CD14-positive monocyte (primary cell): ENCODE results near the gene CPNE4. TPM values are rescaled to one million over a fixed set of nuclear protein-coding genes. Genes with fewer than 3 reads are reported as not detected.

Experiments used
- DNase-seq, 3 donors: peaks; one replicate each; pipeline ENCODE4 v3.0.0-alpha.2; 2011 to 2022
- H2AFZ ChIP-seq: 2 replicates; pipeline ENCODE4 v1.6.0; 2012; ENCODE audit warnings: mild to moderate bottlenecking, low read depth, low read length, inconsistent platforms; ENCODE audit not compliant: insufficient read depth, poor library complexity, severe bottlenecking
- H3K27ac ChIP-seq, 2 donors: 1 replicate in 1 of 2; 2 replicates in 1 of 2; pipeline ENCODE4 v1.5.1; 2012 to 2013; ENCODE audit warnings: low read length in 2 of 2, control low read depth in 1 of 2, inconsistent platforms in 1 of 2, low read depth in 1 of 2, mild to moderate bottlenecking in 1 of 2
- H3K27me3 ChIP-seq, 2 donors: one replicate each; pipeline versions ENCODE4 v1.6.0 to v1.6.1; 2011 to 2013; ENCODE audit warnings: low read length in 2 of 2; ENCODE audit not compliant: control insufficient read depth in 2 of 2, insufficient read depth in 2 of 2
- H3K36me3 ChIP-seq, 2 donors: replicated peaks in 1 of 2; 1 replicate in 1 of 2; 2 replicates in 1 of 2; pipeline versions ENCODE4 v1.5.1 to v1.6.1; 2012 to 2013; ENCODE audit warnings: low read length in 2 of 2, control low read depth in 1 of 2, inconsistent platforms in 1 of 2, mild to moderate bottlenecking in 1 of 2; ENCODE audit not compliant: insufficient read depth in 2 of 2, control insufficient read depth in 1 of 2
- H3K4me1 ChIP-seq, 2 donors: 1 replicate in 1 of 2; 2 replicates in 1 of 2; pipeline versions ENCODE4 v1.5.1 to v1.6.1; 2012 to 2013; ENCODE audit warnings: low read length in 2 of 2, control low read depth in 1 of 2, inconsistent platforms in 1 of 2, mild to moderate bottlenecking in 1 of 2, moderate library complexity in 1 of 2; ENCODE audit not compliant: insufficient read depth in 2 of 2, control insufficient read depth in 1 of 2
- H3K4me2 ChIP-seq: replicated peaks from 2 replicates; pipeline ENCODE3; 2012; ENCODE audit warnings: low read length, moderate library complexity, mild to moderate bottlenecking; ENCODE audit not compliant: poor library complexity, severe bottlenecking; ENCODE audit errors: extremely low read depth
- H3K4me3 ChIP-seq, 3 experiments: fragments of 200-600 bp in 1 of 3; sonication (generic) in 1 of 3; replicated peaks in 1 of 3; 1 replicate in 2 of 3; 2 replicates in 1 of 3; pipeline ENCODE4 v1.5.1; 2011 to 2013; ENCODE audit warnings: low read length in 3 of 3, mild to moderate bottlenecking in 3 of 3, control low read depth in 2 of 3, low read depth in 2 of 3, inconsistent platforms in 1 of 3, moderate library complexity in 1 of 3
- H3K79me2 ChIP-seq: 2 replicates; pipeline ENCODE4 v1.6.0; 2012; ENCODE audit warnings: mild to moderate bottlenecking, control low read depth, inconsistent platforms, low read length, moderate library complexity; ENCODE audit not compliant: insufficient read depth
- H3K9ac ChIP-seq: 2 replicates; pipeline ENCODE4 v1.6.0; 2017; ENCODE audit warnings: low read length, mild to moderate bottlenecking; ENCODE audit not compliant: insufficient read depth, poor library complexity, severe bottlenecking
- H3K9me3 ChIP-seq, 2 donors: replicated peaks in 1 of 2; 1 replicate in 1 of 2; 2 replicates in 1 of 2; pipeline versions ENCODE4 v1.5.1 to v1.6.1; 2012 to 2013; ENCODE audit warnings: low read length in 2 of 2, control low read depth in 1 of 2; ENCODE audit not compliant: control insufficient read depth in 1 of 2, insufficient read depth in 1 of 2
- H4K20me1 ChIP-seq: 2 replicates; pipeline ENCODE4 v1.6.0; 2012; ENCODE audit warnings: mild to moderate bottlenecking, low read length, control low read depth, moderate library complexity; ENCODE audit not compliant: insufficient read depth
- H3K27ac Mint-ChIP-seq, 7 donors: one replicate each; pipeline ENCODE4 v1.8.0; 2020; ENCODE audit warnings: mild to moderate bottlenecking in 7 of 7, mixed read lengths in 7 of 7, moderate library complexity in 6 of 7, inconsistent platforms in 2 of 7
- H3K27me3 Mint-ChIP-seq, 3 donors: one replicate each; pipeline ENCODE4 v1.8.0; 2021 to 2022; ENCODE audit warnings: low read depth in 3 of 3, mild to moderate bottlenecking in 3 of 3, mixed read lengths in 3 of 3, moderate library complexity in 3 of 3, inconsistent platforms in 1 of 3
- H3K36me3 Mint-ChIP-seq, 2 donors: one replicate each; pipeline ENCODE4 v1.8.0; 2020; ENCODE audit warnings: mixed read lengths in 2 of 2, inconsistent platforms in 1 of 2, mild to moderate bottlenecking in 1 of 2
- H3K4me1 Mint-ChIP-seq: one replicate; pipeline ENCODE4 v1.8.0; 2020; ENCODE audit warnings: mild to moderate bottlenecking, mixed read lengths
- H3K4me3 Mint-ChIP-seq, 2 donors: one replicate each; pipeline ENCODE4 v1.8.0; 2020; ENCODE audit warnings: mild to moderate bottlenecking in 2 of 2, mixed read lengths in 2 of 2, moderate library complexity in 1 of 2
- H3K9me3 Mint-ChIP-seq, 7 donors: one replicate each; pipeline ENCODE4 v1.8.0; 2020 to 2022; ENCODE audit warnings: mixed read lengths in 7 of 7, mild to moderate bottlenecking in 6 of 7, moderate library complexity in 6 of 7, inconsistent platforms in 2 of 7
- CTCF ChIP-seq: fragments of 200-600 bp; IDR thresholded peaks from one replicate; pipeline ENCODE4 v1.8.0; 2022; ENCODE audit warnings: antibody characterized with exemption, mild to moderate bottlenecking
- WGBS: methylation state at CpG from one replicate; pipeline ENCODE4 v1.1.5; 2013; ENCODE audit warnings: missing lambda C conversion rate; ENCODE audit not compliant: insufficient coverage; 5-methylcytosine and 5-hydroxymethylcytosine counted together
- intact Hi-C, 2 donors: fragments of 100-400 bp; cut with micrococcal nuclease; formaldehyde crosslinking; loops; one replicate each; pipeline versions ENCODE4 v1.15.0 to v1.15.1; 2023
- polyA minus RNA-seq: library from RNA; depleted of rRNA, polyadenylated mRNA; stranded (reverse); fragments of >200 nt; gene quantifications from 2 replicates; pipeline ENCODE4 v1.2.3, GENCODE V29; 2012
- polyA plus RNA-seq, 3 donors: library from polyadenylated mRNA; depleted of rRNA in 1 of 3; unstranded in 2 of 3; stranded (reverse) in 1 of 3; fragments of 300-500 nt in 2 of 3; fragments of >200 nt in 1 of 3; fragmentation: Illumina TruSeq in 2 of 3; gene quantifications; 1 replicate in 2 of 3; 2 replicates in 1 of 3; pipeline ENCODE4 v1.2.3, GENCODE V29; 2012 to 2021
- total RNA-seq, 12 experiments: library from RNA in 1 of 12; stranded (reverse) in 1 of 12; fragments of 120-200 nt in 1 of 12; gene quantifications; one replicate each; pipeline ENCODE4 v1.2.4 and lab custom pipeline; 2013 to 2026; ENCODE audit warnings: mixed read lengths in 6 of 12, inconsistent platforms in 1 of 12

CPNE4 gene
- total RNA-seq (2013) = not detected
- polyA plus RNA-seq = not detected
- polyA minus RNA-seq = not detected in 2 replicates
- 0 to 2.4 (median 0.10) reads per million in 11 experiments for total RNA-seq (lab: John Stamatoyannopoulos, UW)

- intact Hi-C loops = loop anchor here in 1 of 2 donors (10.0 kb wide), 1 partner anchor 1000 kb away; no protein-coding TSS in a partner anchor
- 1% methylated on average over 38 of the region's 49 CpGs for WGBS
- no peak within 1 kb of the TSS for H2AFZ ChIP-seq
These were observed at the start of gene CPNE4 for GRCh38 chr3:132034486-132035464. TSS of gene CPNE4 (minus strand) at chr3:132035014.

More at GRCh38 chr3:132034486-132035464, at the start of gene CPNE4:
- Mint-ChIP-seq H3K36me3 (peaks cover 5% of the 10 kb centered on the region in 2 donors), H3K4me3 (peak within 1 kb of the TSS; percentile 6 to 89), H3K27ac (no peak within 1 kb of the TSS), H3K4me1 (peaks cover 16% of the 10 kb centered on the region), H3K27me3 (peaks cover 43 to 52% (median 46%) of the 10 kb centered on the region in 3 donors), H3K9me3 (peaks cover 2 to 20% (median 10%) of the 10 kb centered on the region in 7 donors)
- H3K27me3 ChIP-seq = peaks cover 44 to 66% of the 10 kb centered on the region in 2 donors
- peak; percentile 24 to 39 (median 33) for DNase-seq
- H3K27ac ChIP-seq = no peak within 1 kb of the TSS
- peaks cover 10 to 18% of the 10 kb centered on the region in 2 donors for H3K4me1 ChIP-seq
- no peak within 1 kb of the TSS for H3K9ac ChIP-seq
- H3K4me2 ChIP-seq = peak within 1 kb of the TSS; percentile 23
- H3K36me3 ChIP-seq = no peaks in the 10 kb centered on the region
- peak; percentile 75 for TF ChIP-seq CTCF
- no peaks in the 10 kb centered on the region for H3K79me2 ChIP-seq
- no peaks in the 10 kb centered on the region for H4K20me1 ChIP-seq
- H3K9me3 ChIP-seq = peaks cover 6 to 9% of the 10 kb centered on the region in 2 donors
- H3K4me3 ChIP-seq = peak within 1 kb of the TSS in 1 of 3 experiments; percentile 31
